Activated CD4-positive, alpha-beta T cell treated with anti-CD3 and anti-CD28 coated beads, Interleukin-2, amount 10 ng/mL, durations not matched to agents 7 days and 5 days (primary cell): ENCODE measurements around the gene MAST1. TPM values are rescaled to one million over a fixed set of nuclear protein-coding genes. Genes with fewer than 3 reads are reported as not detected.
"Not testable (repeated sequence)": the region's sequence is repeated elsewhere in the genome, so short reads cannot be mapped to it uniquely, and the experiment has no call there.

ENCODE experiments used
- CTCF ChIA-PET: fragments of 350-600 bp; sonication (Branson Sonifier 250); formaldehyde crosslinking; loops from one replicate; lab custom pipeline; 2021; ENCODE audit warnings: antibody characterized with exemption; lab: Charles Lee
- POLR2A ChIA-PET: fragments of 350-600 bp; sonication (Branson Sonifier 250); formaldehyde crosslinking; loops from one replicate; lab custom pipeline; 2021; ENCODE audit warnings: antibody characterized with exemption; lab: Charles Lee
- DNase-seq: peaks from one replicate; pipeline ENCODE4 v3.0.0-alpha.2; 2020
- H3K27ac Mint-ChIP-seq: one replicate; pipeline ENCODE4 v1.8.0; 2021; ENCODE audit warnings: mild to moderate bottlenecking, moderate library complexity, mixed read lengths
- H3K27me3 Mint-ChIP-seq: one replicate; pipeline ENCODE4 v1.8.0; 2021; ENCODE audit warnings: mixed read lengths
- H3K36me3 Mint-ChIP-seq: one replicate; pipeline ENCODE4 v1.8.0; 2021; ENCODE audit warnings: low read depth, mixed read lengths
- H3K4me1 Mint-ChIP-seq: one replicate; pipeline ENCODE4 v1.8.0; 2021; ENCODE audit warnings: mixed read lengths
- H3K4me3 Mint-ChIP-seq: one replicate; pipeline ENCODE4 v1.8.0; 2021; ENCODE audit warnings: mild to moderate bottlenecking, moderate library complexity, mixed read lengths
- H3K9me3 Mint-ChIP-seq: one replicate; pipeline ENCODE4 v1.8.0; 2021; ENCODE audit warnings: mixed read lengths
- total RNA-seq, 2 experiments: library from RNA; stranded (reverse); gene quantifications; one replicate each; pipeline ENCODE4 v1.2.3, GENCODE V29; 2021

MAST1 gene
- total RNA-seq, 2 experiments from 2014 or later = 0.35 to 0.67 TPM

DNA sequence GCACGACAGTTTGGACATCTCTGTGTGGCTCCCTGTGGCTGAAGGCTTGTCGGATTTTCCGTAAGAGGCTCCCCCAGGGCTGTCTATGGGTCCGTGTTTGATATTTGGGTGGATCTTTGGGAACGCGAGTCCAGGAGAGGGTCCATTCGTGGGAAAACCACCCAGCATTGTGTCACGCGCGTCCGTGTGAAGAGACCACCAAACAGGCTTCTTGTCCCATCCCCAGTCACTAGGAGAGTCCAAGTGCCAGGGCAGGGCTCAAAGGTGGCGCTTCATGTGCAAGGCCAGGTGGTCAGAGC is 46.3 kb downstream of the MAST1 start:
- ChIA-PET CTCF (interaction anchor here (1.0 to 2.4 kb wide), 15 partner anchors 8 to 167 kb away, joined by 3 to 18 read pairs (median 5); partner anchors contain the start of gene FARSA), POLR2A (interaction anchor here (0.9 to 1.2 kb wide), 3 partner anchors 30 to 81 kb away, joined by 3 to 6 read pairs (median 5); partner anchors contain the start of gene CALR)
- H3K36me3 Mint-ChIP-seq = peaks cover 10% of the 10 kb centered on the region
- H3K9me3 Mint-ChIP-seq = peaks cover 9% of the 10 kb centered on the region
- H3K27me3 Mint-ChIP-seq = peaks cover 6% of the 10 kb centered on the region
- no peak for DNase-seq
- H3K27ac Mint-ChIP-seq = peak overlapping the region; percentile 87
- peaks cover 38% of the 10 kb centered on the region for H3K4me1 Mint-ChIP-seq
- peak overlapping the region; percentile 84 for H3K4me3 Mint-ChIP-seq

DNA sequence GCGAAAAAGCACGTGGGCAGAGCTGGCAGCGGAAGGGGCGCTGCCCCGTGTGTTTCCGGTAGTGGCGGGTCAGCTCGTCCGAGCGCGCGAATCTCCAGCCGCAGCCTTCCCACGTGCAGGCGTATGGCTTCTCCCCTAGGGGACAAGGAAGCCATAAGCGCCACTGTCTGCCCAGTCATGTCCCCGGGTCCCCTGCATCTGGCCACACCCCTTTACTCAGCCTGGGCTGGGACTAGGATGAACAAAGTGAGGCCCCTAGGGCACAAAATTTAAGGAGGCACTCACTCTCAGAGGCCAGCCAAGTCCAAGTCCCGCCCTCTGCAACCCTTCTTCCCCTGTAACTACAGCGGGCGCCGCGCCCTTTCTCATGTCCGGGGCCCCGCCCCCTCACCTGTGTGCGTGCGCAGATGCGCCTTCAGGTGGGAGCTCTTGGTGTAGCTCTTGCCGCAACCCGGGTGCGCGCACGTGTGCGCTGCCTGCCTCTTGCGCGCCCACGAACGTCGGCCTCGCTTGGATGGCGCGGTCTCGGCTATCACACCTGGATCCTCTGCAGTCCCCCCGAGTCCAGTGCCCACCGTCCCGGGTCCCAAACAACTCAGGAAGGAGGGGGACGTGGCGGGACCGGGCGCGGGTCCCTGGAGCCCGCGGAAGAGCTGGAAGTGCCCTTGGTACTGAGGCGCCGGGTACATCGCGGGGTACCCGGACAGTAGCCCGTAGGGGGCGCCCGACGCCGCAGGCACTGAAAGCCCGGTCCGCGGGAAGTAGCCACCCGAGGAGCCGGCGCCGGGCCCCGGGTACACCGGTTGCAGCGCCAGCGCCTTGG is 46.8 kb downstream of the MAST1 start:
- CTCF ChIA-PET = interaction anchor here (0.5 to 2.4 kb wide), 20 partner anchors 8 to 215 kb away, joined by 3 to 18 read pairs (median 4); partner anchors contain the start of genes FARSA and SYCE2

DNA sequence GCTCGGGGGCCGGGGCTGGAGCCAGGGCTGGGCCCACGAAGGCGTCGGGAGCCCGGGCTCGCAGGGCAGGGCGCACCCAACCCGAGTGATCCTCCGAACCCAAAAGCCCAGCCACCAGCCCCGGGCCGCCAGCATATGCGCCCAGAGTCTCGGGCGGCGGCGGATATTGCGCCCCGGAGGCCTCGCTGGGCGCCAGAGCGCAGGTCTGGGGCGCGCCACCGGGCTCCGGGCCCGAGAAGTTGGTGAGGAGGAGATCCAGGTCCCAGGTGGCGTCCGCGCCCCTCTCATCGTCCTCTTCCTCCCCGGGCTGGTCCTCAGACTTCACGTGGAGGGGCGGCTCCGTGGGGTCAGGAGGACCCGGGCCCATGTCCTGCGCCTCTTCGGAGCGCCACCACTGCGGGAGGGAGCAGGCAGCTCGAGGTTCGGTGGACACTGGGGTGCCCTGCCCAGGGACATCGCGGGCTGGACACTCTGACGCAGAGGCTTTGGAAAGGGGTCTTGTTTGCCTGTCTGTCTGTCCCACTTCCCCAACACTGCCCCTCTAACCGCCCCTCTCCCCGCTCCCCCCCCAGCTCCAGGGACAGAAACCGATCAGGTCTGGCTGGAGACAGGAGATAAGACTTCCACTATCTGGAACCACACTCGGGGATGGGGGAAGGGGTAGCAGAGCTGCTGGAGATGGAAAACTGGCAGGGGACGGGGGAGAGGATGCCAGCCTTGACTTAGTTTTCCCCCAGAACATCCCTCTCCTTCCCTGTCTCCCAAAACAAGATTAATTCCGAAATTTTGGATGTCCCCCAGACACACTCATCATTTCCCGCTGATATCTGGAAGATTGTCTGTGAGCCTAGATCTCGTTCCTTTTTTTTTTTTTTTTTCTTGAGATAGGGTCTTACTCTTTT is 47.7 kb downstream of the MAST1 start:
- no peak for DNase-seq
- ChIA-PET CTCF (interaction anchor here (0.6 to 2.4 kb wide), 18 partner anchors 8 to 1434 kb away, joined by 3 to 18 read pairs (median 4); partner anchors contain the start of genes FARSA and SYCE2), POLR2A (interaction anchor here (0.9 to 1.2 kb wide), 3 partner anchors 28 to 79 kb away, joined by 3 to 6 read pairs (median 5); partner anchors contain the start of gene CALR)
- Mint-ChIP-seq H3K9me3 (peaks cover 9% of the 10 kb centered on the region), H3K27me3 (peaks cover 6% of the 10 kb centered on the region), H3K4me3 (peak overlapping the region; percentile 49), H3K27ac (no peak overlapping the region), H3K4me1 (peaks cover 39% of the 10 kb centered on the region), H3K36me3 (peaks cover 11% of the 10 kb centered on the region)

More for the DNA sequence above, 46.8 kb downstream of the MAST1 start:
- peaks cover 10% of the 10 kb centered on the region for H3K36me3 Mint-ChIP-seq
- DNase-seq = peak; percentile 92
- H3K9me3 Mint-ChIP-seq = peaks cover 9% of the 10 kb centered on the region
- H3K4me3 Mint-ChIP-seq = peak overlapping the region; percentile 84
- POLR2A ChIA-PET = interaction anchor here (0.9 to 1.2 kb wide), 3 partner anchors 29 to 80 kb away, joined by 3 to 6 read pairs (median 5); partner anchors contain the start of gene CALR
- peaks cover 6% of the 10 kb centered on the region for H3K27me3 Mint-ChIP-seq
- H3K4me1 Mint-ChIP-seq = peaks cover 37% of the 10 kb centered on the region
- peak overlapping the region; percentile 87 for H3K27ac Mint-ChIP-seq

DNA sequence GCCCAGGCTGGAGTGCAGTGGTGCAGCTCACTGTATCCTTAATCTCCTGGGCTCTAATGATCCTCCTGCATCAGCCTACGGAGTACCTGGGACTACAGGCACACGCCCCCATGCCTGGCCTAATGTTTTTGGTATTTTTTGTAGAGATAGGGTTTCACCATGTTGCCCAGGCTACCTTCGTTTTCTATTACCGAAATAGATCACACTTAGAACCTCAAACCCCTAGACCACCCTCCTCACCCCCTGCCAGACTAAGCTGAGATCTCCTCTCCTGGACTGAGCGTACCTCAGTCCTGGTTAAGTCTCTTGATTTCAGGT is 48.3 kb downstream of the MAST1 start:
- H3K4me1 Mint-ChIP-seq = peaks cover 39% of the 10 kb centered on the region
- H3K27me3 Mint-ChIP-seq = peaks cover 6% of the 10 kb centered on the region
- DNase-seq = no peak
- ChIA-PET POLR2A (no interaction called here), CTCF (interaction anchor here (0.6 to 2.4 kb wide), 5 partner anchors 12 to 1435 kb away, joined by 3 to 18 read pairs (median 10); no protein-coding TSS in a partner anchor)
- H3K27ac Mint-ChIP-seq = no peak overlapping the region
- peaks cover 9% of the 10 kb centered on the region for H3K9me3 Mint-ChIP-seq
- H3K4me3 Mint-ChIP-seq = peak overlapping the region; percentile 49
- H3K36me3 Mint-ChIP-seq = peaks cover 12% of the 10 kb centered on the region

DNA sequence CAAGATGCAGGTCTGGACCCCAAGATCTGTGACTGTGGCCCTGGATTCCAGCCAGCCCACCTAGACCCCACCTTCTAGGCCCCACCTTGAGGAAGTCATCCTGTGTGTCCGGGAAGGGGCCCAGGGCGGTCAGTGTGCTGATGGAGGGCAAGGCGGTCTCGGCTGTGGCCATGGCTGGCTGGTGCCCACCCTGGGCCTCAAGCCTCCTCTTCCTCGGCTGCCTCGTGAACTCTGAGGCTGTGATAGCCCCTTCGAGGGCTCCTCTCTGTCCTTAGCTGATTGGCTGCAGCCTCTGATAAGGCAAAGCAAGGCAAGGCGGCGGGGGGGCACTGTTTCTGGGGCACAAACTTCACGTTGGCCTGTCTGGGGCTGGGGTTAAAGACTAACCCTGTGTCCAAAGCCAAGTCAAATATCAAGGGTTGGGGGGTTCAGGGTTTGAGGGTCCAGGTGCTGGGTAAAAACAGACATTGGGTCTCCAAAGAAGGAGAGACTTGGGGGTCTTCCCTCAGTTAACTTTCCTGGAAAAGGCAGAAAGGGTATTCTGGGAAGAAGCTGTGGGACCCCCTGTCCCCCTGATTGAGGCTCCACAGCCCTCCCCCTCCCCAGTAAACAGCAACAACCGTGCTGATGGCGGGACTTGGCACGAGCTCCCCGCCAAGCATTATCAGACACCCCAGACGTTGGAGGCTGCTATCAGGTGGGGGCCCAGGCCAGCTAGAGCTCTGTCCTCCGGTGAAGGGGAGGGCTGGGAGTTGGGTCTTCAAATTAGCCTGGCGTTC is 48.8 kb downstream of the MAST1 start, which contains the start of gene KLF1:
TSS of gene KLF1 (minus strand) at position 233 of the 779 bp plus-strand sequence. CDS start at position 172, 61 bp downstream.
- Mint-ChIP-seq H3K9me3 (peaks cover 9% of the 10 kb centered on the region), H3K27ac (no peak within 1 kb of the TSS)
- POLR2A ChIA-PET = no interaction called here

DNA sequence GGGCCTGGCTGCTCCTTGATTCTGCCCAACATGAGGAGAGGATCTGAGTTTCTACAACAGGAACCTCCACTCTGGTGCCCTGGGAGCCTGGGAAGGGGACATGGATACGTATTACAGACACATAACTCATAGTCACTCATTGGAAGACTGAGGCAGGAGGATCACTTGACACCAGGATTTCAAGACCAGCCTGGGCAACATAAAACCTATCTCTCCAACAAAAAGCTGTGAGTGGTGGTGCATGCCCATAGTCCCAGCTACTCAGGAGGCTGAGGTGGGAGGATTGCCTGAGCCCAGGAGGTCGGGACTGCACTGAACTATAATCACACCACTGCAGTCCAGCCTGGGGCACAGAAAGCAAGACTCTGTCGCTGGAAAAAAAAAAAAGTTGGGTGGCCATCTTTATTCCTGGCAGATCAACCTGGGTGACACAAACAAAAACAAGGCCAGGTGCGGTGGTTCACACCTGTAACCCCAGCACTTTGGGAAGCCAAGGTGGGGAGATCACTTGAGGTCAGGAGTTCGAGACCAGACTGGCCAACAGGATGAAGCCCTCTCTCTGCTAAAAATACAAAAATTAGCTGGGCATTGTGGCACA is 49.8 kb downstream of the MAST1 start:
- POLR2A ChIA-PET = no interaction called here
- no peak overlapping the region for H3K4me3 Mint-ChIP-seq
- H3K27ac Mint-ChIP-seq = no peak overlapping the region
- H3K4me1 Mint-ChIP-seq = peaks cover 40% of the 10 kb centered on the region
- no peak for DNase-seq
- CTCF ChIA-PET = interaction anchor here (2.2 kb wide), 1 partner anchor 77 kb away, joined by 10 read pairs; no protein-coding TSS in a partner anchor
- peaks cover 9% of the 10 kb centered on the region for H3K36me3 Mint-ChIP-seq
- peaks cover 7% of the 10 kb centered on the region for H3K9me3 Mint-ChIP-seq
- H3K27me3 Mint-ChIP-seq = peaks cover 6% of the 10 kb centered on the region

More for the DNA sequence above, 48.8 kb downstream of the MAST1 start, which contains the start of gene KLF1:
- H3K36me3 Mint-ChIP-seq = peaks cover 12% of the 10 kb centered on the region
- H3K4me3 Mint-ChIP-seq = peak within 1 kb of the TSS; percentile 49
- DNase-seq = no peak
- CTCF ChIA-PET = interaction anchor here (0.5 to 2.2 kb wide), 5 partner anchors 12 to 1435 kb away, joined by 3 to 10 read pairs (median 3); no protein-coding TSS in a partner anchor
- H3K4me1 Mint-ChIP-seq = peaks cover 43% of the 10 kb centered on the region
- H3K27me3 Mint-ChIP-seq = peaks cover 6% of the 10 kb centered on the region

DNA sequence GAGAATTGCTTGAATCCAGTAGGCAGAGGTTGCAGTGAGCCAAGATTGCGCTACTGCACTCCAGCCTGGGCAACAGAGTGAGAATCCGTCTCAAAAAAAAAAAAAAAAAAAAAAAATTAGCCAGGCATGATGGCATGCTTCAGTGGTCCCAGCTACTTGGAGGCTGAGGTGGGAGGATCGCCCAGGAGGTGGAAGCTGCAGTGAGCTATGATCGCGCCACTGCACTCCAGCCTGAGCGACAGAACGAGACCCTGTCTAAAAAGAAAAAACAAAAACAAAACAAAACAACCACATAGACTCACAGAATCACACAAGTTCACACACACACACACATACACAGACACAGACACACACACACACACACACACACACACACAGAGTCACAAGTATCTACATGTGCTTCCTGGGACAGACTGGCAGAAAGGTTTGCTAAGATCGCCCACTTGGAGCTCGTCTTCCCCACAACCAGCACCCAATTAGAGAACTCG is 52.0 kb downstream of the MAST1 start:
- CTCF ChIA-PET = interaction anchor here (0.7 to 2.4 kb wide), 9 partner anchors 9 to 169 kb away, joined by 3 to 14 read pairs (median 4); partner anchors contain the start of gene DNASE2
- not testable (repeated sequence) for H3K27me3 Mint-ChIP-seq, H3K9me3 Mint-ChIP-seq, DNase-seq
- Mint-ChIP-seq H3K4me1 (peaks cover 32% of the 10 kb centered on the region), H3K4me3 (peak overlapping the region; percentile 93), H3K36me3 (peaks cover 10% of the 10 kb centered on the region), H3K27ac (peak overlapping the region; percentile 91)
- POLR2A ChIA-PET = interaction anchor here (0.6 kb wide), 2 partner anchors 99 to 689 kb away, joined by 3 read pairs; partner anchors contain the start of gene JUNB

DNA sequence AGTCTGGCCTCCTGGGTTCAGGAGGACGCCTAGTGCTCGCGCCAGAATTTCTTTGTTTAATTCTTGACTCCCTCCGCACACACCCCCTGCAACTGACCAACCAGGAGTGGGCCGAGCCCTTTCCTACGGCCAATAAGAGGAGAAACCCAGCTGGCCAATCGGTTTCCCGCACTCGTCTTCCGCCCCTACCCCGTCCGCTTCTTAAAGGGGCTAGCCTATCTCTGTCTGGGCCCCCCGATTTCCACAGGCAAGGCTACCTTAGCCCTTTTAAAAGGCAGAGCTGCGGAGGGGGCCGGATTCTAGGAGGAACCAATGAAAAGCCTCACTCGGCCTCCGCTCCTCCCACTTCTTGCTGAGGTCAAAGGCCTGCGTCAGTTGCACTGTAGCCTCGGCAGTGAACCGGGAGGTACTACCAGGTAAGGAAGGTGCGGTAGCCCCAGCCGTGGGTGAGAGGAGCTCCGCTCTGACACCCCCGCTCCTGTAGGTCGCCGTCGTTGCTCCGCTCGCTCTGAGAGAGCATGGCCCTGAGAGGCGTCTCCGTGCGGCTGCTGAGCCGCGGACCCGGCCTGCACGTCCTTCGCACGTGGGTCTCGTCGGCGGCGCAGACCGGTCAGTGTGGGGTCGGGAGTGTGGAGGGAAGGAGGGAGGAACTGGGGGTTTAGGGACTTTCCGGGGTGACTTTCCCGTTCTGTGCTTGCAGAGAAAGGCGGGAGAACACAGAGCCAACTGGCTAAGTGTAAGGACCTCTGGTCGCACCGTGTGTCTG is 52.7 kb downstream of the MAST1 start, which contains the start of gene GCDH:
TSS of gene GCDH (plus strand) at position 374 of the 766 bp plus-strand sequence. CDS start at position 519, 145 bp downstream.
- POLR2A ChIA-PET = interaction anchor here (0.6 kb wide), 2 partner anchors 100 to 690 kb away, joined by 3 read pairs; partner anchors contain the start of gene JUNB
- peaks cover 6% of the 10 kb centered on the region for H3K27me3 Mint-ChIP-seq
- H3K9me3 Mint-ChIP-seq = no peaks in the 10 kb centered on the region

DNA sequence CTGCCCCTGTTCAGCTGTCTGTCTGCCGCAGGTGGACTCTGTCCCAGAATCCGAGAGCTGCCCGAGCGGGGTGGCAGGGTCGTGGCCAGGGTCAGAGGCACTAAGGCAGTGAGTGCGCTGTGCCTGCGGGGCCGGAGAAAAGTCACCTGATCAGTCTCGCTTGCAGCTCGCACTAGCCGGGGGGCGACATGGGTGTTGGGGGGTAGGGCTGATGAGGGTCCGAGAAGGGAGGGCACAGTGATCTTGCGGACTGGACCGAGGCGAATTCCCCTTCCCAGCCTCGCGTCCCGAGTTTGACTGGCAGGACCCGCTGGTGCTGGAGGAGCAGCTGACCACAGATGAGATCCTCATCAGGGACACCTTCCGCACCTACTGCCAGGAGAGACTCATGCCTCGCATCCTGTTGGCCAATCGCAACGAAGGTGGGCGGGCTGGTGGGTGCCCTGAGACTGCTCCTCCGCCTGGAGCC is 53.3 kb downstream of the MAST1 start:
- peak overlapping the region; percentile 91 for H3K27ac Mint-ChIP-seq
- CTCF ChIA-PET = interaction anchor here (0.9 to 2.4 kb wide), 4 partner anchors 10 to 164 kb away, joined by 3 to 14 read pairs (median 4); partner anchors contain the start of gene DNASE2
- H3K27me3 Mint-ChIP-seq = peaks cover 3% of the 10 kb centered on the region
- no peaks in the 10 kb centered on the region for H3K9me3 Mint-ChIP-seq
- POLR2A ChIA-PET = no interaction called here
- H3K36me3 Mint-ChIP-seq = peaks cover 10% of the 10 kb centered on the region
- H3K4me3 Mint-ChIP-seq = peak overlapping the region; percentile 93
- no peak for DNase-seq
- H3K4me1 Mint-ChIP-seq = peaks cover 27% of the 10 kb centered on the region

More for the DNA sequence above, 52.7 kb downstream of the MAST1 start, which contains the start of gene GCDH:
- peaks cover 31% of the 10 kb centered on the region for H3K4me1 Mint-ChIP-seq
- peak within 1 kb of the TSS; percentile 91 for H3K27ac Mint-ChIP-seq
- CTCF ChIA-PET = interaction anchor here (0.6 to 2.4 kb wide), 12 partner anchors 9 to 286 kb away, joined by 3 to 14 read pairs (median 3); partner anchors contain the start of gene DNASE2
- peak; percentile 99 for DNase-seq
- peaks cover 10% of the 10 kb centered on the region for H3K36me3 Mint-ChIP-seq
- peak within 1 kb of the TSS; percentile 93 for H3K4me3 Mint-ChIP-seq

DNA sequence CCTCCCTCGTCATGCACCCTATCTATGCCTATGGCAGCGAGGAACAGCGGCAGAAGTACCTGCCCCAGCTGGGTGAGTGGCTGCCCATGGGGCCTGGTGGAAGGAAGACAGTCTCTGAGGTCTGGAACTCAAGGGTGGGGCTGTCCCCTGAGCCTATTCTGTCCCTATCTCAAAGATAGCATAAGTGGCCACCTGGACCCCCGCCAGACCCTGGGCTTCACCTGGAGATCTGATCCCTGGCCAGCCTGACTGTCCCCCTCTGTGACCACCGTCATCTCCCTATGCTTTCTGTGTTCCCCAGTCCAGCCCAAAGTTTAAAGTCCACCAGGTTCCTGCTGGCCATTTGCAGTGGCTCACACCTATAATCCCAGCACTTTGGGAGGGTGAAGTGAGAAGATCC is 55.3 kb downstream of the MAST1 start:
- Mint-ChIP-seq H3K36me3 (peaks cover 15% of the 10 kb centered on the region), H3K4me3 (peak overlapping the region; percentile 40), H3K9me3 (no peaks in the 10 kb centered on the region), H3K27me3 (no peaks in the 10 kb centered on the region), H3K27ac (no peak overlapping the region), H3K4me1 (peaks cover 25% of the 10 kb centered on the region)
- CTCF ChIA-PET = no interaction called here
- POLR2A ChIA-PET = no interaction called here
- no peak for DNase-seq
